VCaP (cell line): ENCODE measurements around the gene HSD17B4.
"Not testable (repeated sequence)": the region's sequence is repeated elsewhere in the genome, so short reads cannot be mapped to it uniquely, and the experiment has no call there.

ENCODE experiments used
- H3K27ac ChIP-seq: fragments of 450-650 bp; 2 replicates; pipeline ENCODE4 v1.5.1; 2017
- TF ChIP-seq, protein P1 (sequence below): fragments of 450-650 bp; conservative IDR thresholded peaks from 2 replicates; pipeline ENCODE4 v1.5.1; 2017; ENCODE audit warnings: mild to moderate bottlenecking, moderate library complexity

Gene HSD17B4

DNA sequence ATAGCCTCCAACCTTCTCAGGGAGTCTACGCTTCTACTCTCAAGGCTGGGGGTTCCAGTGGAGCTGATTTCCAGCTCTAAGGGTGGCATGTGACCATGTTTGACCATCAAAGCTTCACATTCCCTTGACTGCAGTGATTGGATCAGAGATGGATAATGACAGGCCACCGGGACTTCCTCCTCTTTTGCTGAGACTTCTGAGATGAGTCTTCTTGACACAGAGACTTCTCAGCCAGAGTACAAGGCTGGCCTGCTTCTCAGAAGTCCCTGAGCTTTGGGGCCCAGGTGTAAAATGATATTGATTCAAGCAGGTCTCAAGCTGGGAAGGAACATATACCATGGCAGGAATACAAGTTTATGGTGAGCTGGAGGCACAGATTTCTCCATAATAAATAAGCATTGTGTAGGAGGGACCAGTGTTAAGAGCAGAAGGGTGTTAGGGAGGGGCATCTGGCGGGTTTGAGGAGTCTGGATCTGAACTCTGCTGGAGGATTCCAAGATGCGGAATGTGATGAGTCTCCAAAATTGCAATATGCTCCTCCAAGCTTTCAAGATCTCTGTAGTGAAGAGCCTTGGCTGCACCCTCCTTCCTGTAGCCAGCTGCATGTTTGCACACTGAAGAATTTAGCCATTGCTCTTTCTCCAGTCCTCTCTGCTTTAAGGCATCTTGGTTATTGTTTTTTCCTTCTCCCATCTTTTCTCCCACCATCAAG is 41.7 kb upstream of the HSD17B4 start:
- no peak overlapping the region for H3K27ac ChIP-seq
- TF ChIP-seq, protein P1, sequence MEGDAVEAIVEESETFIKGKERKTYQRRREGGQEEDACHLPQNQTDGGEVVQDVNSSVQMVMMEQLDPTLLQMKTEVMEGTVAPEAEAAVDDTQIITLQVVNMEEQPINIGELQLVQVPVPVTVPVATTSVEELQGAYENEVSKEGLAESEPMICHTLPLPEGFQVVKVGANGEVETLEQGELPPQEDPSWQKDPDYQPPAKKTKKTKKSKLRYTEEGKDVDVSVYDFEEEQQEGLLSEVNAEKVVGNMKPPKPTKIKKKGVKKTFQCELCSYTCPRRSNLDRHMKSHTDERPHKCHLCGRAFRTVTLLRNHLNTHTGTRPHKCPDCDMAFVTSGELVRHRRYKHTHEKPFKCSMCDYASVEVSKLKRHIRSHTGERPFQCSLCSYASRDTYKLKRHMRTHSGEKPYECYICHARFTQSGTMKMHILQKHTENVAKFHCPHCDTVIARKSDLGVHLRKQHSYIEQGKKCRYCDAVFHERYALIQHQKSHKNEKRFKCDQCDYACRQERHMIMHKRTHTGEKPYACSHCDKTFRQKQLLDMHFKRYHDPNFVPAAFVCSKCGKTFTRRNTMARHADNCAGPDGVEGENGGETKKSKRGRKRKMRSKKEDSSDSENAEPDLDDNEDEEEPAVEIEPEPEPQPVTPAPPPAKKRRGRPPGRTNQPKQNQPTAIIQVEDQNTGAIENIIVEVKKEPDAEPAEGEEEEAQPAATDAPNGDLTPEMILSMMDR: no peak

DNA sequence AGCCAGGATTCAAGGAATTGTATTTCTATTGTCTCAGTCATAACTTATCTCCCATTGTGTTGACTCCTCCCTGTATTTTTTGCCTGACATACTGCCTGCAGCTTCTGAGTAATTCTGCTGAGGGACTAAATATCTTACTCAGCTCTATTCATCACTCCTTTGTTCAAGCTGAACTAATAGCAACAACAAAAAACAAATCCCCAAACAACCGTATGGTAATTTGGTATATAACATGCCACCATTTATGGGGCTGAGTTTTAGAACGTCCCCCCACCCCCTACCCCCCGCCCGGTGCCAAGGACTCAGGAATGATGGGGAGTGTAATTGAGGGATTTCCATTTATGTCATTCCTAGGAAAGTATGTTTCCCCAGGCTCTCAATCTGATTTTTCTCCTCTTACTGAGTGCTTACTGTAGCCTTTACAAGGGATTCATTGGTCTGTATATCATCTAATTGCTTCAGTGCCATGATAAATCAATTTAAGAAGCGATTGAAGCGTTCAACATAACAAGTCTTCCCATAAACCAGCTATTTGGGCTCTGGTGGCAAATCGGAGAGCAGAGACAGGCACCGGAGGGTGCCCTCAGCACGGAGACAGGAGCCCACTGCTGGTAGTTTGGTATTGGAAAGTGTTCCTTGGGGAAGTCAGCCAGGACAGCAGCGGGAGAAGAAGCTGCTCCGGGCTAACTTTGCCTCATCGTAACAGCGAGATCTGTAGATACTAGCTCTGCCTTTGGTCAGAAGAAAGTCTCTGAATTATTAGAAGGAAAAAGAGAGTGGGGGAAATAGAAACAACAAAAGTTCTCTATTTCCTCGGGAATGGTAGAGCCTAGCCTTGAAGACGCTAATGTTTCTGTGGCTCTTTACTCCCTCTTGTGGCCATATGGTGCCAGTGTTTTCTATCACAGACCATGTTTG is 40.7 kb upstream of the HSD17B4 start:
- peak overlapping the region; percentile 57 for H3K27ac ChIP-seq
- TF ChIP-seq, protein P1: peak; percentile 88

DNA sequence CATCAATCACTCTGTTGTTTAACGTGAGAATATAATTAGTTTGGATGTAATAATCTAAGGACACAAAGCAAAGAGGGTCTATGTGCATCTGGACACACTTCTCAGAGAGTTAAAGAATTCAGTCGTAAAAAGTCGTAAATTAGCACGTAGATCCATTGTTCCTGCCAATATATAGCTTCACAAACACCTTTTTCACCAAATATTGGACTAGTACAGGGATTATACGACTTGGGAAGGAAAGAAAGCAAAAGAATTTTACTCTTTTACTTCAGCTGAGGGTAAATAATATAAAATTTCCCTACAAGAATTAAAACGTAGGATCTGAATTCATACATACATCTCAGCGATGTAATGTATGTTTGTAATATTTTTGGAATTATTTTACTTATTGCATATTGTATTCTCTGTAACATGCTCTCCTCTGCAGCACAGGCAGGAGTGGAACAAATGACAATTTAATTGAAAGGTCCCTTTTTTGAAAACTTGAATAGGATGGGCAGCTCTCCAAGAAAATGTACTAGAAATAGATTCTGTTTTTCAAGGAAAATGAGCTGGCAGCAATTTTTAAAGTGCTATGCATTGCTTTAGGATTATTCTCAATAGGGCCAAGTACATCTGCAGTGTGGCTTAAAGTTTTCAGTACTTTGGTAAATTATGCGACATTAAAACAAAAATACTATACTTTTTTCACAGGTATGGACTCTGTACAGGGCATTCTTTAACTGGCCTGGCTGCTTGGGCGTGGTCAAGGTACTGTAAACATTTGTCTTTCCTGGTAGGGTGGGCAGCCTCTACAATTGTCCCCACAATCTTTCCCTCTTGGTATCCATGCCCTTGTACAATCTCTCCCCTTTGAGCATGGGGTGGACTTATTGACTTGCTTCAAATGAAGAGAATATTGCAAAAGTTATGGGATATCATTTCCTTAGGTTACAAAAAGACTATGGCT is 39.7 kb upstream of the HSD17B4 start:
- TF ChIP-seq, protein P1: peak; percentile 28
- peak overlapping the region; percentile 57 for H3K27ac ChIP-seq

DNA sequence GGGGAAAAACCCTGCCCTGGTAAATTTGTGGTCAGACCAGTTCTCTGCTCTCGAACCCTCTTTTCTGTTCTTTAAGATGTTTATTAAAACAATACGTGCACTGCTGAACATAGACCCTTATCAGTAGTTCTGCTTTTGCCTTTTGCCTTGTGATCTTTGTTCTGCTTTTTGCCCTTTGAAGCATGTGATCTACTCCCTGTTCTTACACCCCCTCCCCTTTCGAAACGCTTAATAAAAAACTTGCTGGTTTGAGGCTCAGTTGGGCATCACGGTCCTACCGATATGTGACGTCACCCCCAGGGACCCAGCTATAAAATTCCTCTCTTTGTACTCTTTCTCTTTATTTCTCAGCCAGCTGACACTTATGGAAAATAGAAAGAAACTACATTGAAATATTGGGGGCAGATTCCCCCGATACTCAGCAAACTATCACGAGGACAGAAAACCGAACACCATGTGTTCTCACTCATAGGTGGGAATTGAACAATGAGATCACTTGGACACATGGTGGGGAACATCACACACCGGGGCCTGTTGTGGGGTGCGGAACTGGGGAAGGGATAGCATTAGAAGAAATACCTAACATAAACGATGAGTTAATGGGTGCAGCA is 38.1 kb upstream of the HSD17B4 start:
- not testable (repeated sequence) for H3K27ac ChIP-seq

DNA sequence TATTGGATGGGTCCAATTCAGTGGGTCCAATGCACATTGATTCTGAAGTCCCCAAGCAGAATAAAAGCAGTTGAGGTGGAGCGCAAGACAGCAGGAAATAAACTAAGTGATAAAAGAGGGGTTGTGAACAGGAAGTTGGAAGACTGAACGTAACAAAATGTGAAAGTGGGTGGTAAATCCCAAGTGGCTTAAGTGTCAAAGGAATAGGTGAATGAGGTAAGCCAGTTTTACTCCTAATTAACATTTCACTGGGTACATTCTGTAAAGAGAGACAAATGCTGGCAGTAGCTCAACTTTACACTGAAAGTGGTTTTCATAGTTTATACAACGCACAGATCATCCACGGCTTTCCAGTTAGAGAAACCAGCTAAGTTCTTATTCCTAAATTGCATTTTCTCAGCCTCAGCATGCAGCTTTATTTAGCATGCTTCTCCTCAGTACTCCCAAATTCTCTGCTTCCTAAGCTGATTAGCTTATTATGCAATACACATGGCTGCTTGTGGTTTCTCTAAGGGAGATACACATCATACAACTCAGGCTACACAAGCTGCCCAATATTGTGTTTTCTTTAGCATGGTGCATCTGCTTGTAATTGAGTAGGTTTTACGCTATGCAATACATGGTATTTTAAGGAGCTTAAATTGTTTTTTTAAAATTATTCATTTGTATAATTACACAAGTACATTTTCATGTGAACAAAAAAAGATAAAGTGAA is 34.2 kb upstream of the HSD17B4 start:
- TF ChIP-seq, protein P1: no peak
- H3K27ac ChIP-seq: peak overlapping the region; percentile 61

DNA sequence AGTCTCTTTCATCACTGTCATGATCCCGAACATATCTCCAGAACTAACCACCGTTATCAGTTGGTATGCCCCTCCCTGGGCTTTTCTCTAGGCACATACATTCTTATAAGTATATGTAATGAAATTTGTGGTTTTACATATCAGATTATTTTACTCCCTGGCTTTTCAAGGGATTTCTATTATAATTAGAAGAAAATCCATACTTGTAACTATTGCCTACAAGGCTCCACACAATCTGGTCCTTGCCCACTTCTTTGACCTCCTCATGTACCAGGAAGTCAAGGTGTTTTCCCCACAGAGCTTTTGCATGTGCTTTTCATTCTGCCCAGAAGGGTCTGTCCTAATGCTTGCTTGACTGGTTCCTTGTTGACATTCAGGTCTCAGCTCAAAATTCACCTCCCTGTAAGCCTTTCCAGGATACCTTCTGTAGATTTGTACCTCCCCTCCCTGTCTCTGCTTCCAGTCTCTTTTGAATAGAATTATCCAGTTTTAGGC is 33.6 kb upstream of the HSD17B4 start:
- peak overlapping the region; percentile 61 for H3K27ac ChIP-seq
- TF ChIP-seq, protein P1: no peak

DNA sequence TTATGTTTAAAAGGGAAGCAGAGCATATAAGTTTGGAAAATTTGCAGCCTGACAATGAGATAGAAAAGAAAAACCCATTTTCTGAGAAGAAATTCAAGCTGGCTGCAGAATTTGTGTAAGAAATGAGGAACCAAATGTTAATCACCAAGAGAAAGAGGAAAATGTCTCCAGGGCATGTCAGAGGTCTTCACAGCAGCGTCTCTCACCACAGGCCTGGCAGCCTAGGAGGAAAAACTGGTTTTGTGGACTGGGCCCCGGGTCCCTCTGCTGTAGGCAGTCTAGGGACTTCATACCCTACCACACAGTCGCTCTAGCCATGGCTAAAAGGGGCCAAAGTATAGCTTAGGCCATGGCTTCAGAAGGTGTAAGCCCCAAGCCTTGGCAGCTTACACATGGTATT is 32.1 kb upstream of the HSD17B4 start:
- TF ChIP-seq, protein P1: no peak
- H3K27ac ChIP-seq: peak overlapping the region; percentile 13; the same call in 1 of the 2 replicates
